Fibroblast of skin of left quadriceps (primary cell): Measurements from ENCODE around the gene SYT3.

Experiments
- DNase-seq, 2 experiments: peaks; one replicate each; pipeline ENCODE4 v3.0.0-alpha.2; 2013; ENCODE audit warnings: low read depth in 2 of 2

SYT3 gene

DNA sequence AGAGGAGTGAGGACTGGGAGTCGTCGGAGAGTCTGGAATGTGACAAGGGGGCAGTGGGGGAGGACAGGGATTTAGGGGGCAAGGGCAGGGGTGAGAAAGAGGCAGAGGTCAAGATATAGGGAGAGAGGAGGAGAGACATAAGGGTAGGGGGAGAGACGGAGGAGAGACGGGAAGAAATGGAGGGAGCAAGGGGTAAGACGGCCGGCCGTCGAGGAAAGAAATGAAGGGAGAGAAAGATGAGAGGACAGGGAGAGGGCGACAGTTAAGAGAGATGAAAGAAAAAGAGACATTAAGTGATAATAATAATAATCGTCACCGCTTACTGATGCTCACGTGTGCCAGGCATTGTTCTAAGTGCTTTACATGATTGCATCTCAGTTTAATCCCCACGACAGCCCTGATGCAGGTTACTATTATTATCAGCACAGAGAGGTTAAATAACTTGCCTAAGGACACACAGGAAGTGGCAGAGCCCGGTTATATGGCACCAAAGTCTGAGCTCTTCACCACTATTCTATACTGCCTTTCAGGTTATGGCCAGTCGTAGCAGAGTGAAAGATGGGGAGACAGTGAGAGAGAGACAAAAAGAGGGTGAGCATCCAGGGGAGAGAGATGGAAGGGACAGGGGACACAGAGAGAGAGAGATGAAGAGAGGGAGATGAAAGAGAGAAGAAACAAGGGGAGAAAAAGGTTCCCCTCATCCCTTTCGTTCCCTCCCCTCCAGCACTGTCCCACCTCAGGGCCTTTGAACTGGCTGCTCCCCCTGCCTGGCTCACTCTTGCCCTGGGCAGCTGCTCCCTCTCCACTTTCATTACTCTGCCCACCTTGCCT lies 23.2 kb upstream of the SYT3 start:
- no peak for DNase-seq

DNA sequence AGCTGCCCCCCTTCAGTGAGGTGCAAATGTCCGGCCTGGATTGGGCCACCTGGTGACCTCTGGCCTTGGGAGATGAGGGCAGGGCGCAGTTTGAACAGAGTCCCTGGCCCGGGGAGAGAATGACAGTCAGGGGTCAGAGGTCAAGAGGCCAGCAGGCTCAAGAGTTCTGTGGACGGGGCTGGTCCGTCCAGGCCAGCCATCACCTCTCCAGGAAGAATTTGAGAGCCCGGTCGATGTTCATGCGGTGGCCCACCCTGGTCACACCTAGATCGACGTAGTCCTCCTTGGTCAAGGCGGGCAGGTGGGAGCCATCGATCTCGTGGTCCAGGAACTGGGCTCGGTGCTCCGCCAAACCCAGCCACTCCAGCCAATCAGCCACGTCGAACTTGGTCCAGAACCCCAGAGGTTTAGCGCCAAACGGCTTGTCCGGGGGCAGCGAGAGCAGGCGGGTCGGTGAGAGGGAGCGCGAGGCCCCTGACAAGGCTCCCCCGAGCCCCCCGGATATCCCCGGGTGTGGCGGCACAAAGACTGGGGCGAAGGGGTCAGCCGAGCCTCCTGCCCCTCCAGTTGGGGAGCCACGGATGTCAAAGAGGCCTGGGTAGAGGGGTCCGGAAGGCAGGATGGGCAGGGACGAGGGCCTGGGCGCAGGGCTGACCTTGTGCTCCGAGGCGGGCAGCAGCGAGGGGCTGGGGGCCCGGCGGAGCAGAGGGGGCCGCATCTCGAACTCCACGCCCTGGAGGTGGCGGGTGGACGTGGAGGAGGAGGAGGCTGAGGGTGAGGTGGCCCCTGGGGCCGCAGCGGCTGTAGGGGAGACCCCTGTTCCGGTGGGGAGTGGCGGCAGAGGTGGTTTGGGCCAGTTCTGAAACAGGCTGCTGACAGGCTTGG lies 22.3 kb upstream of the SYT3 start:
- no peak for DNase-seq

DNA sequence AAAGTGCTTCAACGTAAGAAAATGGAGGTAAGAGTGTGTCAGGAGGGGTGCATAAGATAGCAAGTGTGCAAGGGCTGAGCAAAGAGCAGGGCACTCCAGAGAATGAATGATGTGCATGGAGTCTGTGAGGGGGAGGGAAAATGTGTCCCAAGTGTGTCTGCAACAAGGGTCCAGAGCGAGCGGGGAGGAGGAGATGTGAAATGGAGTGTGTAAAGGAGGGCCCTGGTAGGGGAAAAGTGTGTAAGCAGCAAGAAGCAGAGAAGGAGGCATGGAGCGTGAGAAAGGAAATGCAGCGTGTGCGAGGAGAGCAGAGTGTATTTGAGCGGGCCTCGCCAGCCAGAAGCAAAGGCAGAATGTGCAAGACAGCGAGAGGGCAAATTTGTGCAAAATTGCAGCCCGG lies 21.3 kb upstream of the SYT3 start:
- DNase-seq: no peak

DNA sequence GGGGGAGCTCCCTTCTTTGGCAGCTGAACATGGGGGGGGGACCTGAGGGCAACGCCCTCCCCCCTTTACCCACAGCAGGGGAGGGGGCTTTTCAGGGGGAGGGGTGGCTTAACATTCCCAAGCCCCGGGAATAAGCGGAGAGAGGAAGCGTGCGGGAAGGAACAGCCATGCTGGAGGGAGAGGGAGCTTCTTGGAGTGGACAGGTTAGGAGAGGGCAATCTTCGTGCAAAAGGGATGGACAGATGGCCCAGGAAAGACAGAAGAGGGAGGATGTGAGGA lies 20.3 kb upstream of the SYT3 start:
- DNase-seq: no peak

DNA sequence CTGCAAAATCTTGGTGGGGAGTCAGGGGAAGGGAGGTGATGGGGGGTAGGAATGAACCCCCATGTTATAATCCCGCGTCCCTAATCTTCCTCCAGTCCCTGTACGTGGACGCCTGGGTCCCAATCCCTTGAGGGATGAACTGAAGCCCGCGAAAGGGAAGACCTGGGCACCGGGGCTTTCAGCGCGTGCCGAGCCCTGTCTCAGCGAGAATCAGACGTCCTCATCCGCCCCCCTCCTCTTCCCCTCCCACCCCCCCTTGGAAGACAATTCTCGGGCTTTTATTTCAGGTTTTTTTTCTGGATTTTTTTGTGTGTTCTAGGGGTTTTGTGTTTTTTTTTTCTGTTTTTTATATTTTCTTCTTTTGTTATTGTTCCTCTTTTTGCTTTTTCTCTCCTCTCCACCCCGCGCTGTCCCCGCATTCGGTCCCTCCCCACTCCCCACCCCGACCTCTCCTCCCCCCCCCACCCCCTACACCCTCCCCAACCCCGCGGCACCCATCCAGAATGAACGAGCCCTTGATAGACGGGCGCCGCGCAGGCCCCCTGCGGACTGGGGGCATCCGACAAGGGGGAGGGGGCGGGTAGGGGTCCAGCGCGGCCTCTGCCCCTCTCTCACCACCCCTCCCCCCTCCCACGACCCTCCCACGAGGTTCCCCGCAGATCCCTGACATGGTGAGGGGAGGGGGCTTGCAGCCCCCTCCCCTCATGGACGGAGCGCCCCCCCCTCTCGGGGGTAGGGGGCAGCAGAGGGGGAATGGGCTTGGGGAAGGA lies 19.8 kb upstream of the SYT3 start:
- DNase-seq: no peak

DNA sequence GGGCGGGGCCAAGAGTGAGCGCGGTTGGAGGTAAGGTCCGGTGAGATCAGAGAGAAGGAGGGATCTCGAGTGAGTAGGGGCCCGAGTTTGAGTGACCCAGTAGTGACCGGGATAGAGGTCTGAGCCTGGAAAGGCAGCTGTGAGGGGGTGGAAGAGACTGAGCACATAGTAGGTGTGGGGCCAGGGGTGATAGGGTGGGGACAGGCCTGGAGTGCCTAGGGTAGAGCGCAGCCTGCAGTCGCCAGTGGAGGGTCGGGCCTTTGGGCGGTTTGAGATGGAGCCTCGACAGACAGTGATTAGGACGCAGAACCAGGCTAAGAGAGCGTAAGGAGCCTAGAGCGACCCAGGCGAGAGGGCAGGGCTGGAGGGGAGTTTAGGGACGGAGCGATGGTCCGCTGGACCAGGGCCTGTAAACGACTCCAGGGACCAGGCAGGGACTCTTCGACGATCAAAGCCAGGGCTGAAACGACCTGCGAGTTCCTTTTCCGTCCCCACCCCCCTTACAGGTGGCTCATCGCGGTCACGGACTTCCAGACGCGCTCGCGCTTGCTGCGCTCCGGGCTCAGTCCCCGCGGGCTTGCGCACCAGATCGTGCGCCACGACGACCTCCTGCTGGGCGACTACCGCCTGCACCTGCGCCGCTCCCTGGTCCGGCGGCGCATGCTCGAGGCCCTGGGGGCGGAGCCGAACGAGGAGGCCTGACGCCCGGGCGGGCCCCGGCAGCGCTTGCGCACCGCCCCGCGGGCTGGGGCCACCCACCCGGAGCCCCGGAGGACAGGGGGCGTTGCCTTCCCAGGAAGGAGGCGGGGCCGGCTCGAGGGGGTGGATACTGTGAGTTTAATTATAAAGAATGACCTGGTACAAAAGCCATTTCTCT lies 19.0 kb upstream of the SYT3 start:
- peak; percentile 38 to 54 for DNase-seq

DNA sequence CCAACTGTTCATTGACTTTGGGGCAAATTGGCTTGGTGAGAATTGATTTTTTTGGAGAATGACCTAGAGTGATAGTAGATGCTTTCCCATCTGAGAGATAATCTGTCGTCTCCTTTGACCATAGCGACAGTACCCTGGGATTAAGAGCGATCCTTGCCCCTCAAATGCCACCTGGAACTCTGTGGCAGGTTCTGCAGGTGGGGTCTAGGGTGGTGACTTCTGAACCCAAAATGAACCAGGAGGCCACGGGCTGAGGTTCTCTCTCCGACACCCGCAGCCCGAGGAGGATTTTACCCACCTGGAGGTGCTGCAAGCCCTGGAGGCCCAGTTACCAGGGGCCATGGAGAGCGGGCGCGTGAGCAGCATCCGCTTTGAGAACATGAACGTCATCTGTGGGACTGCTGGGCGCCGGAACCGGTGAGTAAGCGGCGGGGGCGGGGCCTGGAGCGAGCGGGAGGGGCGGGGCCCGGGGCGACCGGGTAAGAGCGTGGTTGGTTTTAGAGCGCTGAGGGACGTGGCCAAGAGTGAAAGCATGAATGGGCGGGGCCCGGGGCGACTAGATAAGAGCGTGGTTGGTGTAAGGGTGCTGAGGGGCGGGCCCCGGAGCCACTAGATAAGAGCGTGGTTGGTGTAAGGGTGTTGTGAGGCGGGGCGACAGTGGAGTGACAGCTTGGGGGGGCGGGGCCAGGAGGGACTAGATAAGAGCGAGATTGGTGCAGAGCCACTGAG lies 18.2 kb upstream of the SYT3 start:
- DNase-seq: peak; percentile 99

DNA sequence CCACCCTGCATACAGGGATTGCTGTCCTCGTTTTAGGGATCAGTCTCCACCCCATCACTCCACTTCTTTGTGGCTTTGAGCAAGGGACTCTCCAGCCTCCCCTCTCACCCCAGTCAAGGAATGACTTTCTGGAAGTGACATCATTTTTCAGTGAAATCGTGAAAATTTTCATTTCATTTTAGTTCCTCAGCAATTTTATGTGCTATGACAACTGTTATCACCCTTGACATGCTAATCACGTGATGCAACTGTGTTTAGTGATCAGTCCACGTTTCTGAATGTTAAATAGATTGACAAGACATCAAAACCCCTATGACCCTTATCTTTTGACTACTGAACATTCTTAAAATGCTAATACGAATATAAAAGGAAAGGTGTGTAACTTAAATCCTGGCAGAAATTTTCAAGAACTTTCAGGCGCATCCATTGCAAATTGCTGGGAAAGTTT lies 17.6 kb upstream of the SYT3 start:
- DNase-seq: no peak

DNA sequence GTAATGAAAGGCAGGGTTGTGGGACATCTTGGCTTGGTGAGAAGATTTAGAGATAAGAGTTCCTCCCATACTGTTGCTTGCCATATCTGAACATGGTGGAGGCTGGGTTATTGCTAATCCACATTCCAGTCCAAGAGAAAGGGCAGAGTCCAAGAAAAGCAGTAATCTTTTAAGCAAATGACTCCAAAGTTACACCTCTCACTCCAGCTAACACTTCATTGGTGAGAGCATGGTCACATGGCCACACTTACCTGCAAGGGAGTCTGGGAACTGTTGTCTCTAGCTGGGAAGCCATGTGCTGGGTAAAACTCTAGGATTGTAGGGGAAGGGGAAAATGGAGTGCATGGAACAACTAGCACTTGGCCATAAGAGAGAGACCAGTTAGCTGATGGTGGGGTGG lies 15.2 kb upstream of the SYT3 start:
- DNase-seq: no peak

DNA sequence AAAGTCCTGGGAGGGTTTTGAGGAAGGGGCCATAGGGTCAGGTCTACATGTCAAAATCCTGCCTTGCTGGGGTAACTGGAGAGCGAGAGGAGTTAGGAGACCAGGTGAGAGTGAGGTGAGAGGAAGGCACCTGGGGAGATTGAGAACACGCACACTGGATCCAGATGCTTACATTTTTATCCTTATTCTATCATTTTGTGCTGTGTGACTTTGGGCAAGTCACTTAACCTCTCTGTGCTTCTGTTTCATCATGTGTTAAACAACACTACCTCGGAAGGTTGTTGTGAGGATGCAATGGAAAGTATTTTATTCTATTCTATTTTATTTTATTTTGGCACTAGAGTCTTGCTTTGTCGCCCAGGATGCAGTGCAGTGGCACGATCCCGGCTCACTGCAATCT lies 13.0 kb upstream of the SYT3 start:
- no peak for DNase-seq

DNA sequence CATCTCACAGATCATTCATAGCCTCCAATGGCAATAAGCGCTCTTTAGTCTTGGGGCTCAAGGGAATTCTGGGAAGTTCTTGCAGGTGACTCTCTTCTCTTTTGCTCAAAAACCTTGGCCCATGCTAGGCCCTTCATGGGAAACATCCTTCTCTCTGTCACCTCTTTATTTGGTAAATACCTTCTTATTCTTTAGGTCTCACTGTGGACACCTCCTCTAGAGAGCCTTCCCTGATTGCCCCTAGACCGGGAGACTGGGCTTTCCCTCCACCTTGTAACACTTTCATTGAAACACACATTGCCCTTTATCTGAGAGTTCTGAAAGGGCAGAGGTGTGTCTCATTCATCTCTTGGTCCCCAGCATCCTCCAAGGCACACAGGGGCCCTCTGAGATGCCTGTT lies 11.5 kb upstream of the SYT3 start:
- no peak for DNase-seq

DNA sequence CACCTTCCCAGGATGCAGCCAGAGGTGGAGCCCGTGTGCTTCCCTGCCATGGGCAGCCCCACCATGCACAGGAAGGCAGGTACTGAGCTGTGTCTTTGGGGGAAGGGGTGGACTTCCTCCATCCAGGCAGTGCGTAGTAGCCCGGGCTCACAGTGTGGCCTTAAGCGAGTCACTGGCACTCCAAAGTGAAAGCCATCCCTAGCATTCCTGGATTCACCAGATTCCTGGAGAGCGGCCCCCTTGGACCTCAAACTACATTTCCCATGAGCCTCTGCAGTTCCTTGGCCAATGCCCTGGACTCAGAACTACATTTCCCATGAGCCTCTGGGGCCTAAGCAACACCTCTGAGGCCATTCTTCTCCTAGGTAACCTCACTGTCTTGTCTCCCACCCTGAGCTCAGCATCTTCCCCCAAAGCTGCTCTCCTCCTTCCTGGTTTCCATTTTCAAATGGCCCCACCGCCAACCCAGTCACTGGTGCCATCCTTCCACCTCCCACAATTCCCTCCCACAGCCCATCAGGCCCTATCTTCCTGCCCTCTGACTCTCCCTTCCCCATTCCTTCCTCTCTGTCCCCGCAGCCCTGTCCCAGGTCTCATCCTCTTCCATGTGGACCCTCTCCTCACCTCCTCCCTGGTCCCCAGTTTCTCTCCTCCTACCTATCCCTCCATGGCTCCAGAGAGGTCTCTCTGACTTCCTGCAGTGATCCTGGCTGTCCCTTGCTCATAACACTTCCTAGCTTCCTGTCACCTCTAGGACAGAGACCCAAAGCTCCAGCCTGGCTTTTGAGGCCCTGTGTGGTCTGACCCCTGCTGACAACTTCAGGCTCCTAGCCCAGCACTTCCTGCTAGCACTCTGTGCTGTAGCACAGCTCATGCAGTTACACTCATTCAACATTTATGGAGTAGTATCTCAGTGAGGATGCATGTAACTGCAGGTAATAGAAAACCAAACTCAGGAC lies 10.0 kb upstream of the SYT3 start, which contains the start of gene C19orf81:
Gene C19orf81, plus strand, starts transcription at position 13 of the 959 bp plus-strand sequence. Its CDS starts 0 bp downstream, at position 13.
- DNase-seq: no peak

DNA sequence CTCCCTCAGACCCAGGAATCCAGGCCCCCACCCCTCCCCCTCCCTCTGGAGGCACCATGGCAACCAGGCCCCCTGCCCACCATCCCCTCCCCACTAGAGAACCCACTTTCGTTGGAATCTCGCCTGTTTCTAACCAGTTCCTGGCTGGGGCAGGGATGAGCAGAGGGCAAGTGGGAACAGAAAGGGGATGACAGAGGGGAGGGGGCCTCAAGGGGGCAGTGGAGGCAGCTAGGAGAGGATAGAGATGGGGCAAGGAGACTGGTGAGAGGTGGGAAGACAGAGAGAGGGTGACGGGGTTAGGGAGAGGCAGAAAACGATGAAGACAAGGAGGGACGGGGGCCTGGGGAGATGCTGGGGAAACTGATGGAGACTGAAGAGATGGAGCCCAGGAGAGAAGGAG lies 9.0 kb upstream of the SYT3 start:
- DNase-seq: no peak

DNA sequence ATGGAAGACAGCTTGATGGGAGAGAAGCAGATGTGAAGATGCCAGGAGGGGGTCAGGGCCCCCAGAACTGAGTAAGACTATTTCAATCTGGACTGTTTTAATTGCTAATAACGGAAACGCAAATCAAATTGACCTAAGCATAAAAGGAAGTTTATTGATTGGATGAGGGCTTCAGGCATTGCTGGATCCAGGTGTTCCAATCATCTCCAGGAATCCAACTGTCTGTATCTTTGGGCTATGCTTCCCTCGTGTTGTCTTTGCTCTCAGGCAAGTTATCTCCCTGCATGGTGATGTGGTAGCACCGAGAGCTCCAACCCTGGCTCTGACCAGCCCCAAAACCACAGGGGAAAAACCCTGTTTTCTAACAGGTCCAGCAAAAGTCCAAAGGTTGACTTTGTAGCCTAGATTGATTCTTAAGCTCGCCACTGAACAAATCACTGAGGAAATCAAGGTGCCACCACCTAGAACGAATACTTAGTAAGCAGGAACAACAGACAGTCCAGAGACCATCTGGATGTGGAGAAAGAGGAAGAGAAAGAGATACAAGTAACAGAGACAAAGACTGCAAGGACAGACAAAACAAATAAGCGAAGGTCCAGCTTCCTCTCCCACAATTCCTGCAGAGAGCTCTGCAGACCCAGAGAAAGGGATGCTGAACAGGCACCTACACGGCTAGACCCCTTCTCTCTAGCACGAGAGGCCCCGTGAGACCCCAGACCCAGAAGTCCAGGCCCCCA lies 8.4 kb upstream of the SYT3 start:
- DNase-seq: no peak

DNA sequence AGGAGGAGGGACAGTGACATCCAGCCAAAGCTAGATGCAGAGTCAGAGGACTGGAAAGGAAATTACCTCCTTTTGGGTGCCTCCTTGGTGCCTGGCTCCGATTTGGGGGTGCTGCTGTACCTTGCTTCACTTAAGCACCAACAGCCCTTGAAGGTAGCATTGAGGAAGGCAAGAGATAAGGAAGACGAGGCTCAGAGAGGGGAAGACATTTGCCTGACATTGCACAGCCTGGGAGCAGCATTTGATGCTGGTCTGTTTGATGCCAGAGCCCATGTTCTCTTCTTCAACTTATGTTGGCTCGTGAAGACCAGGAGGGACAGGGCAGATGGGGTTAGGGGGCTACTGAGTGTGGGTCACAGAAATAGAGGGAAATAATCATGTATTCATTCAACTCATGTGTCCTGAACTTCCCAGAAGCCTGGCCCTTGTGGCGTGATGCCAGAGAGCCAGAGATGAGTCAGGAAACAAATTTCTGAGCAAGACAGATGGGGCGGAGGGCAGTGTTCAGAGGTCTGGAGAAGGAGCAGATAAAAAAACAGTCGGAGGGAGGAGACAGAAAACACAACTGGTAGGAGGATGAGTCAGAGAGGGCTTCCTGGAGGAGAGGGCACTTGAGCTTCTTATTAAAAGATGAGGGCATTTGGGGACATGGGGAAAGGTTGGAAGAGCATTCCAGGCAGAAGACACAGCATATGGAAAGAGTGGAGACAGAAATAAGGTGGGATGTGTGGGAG lies 6.6 kb upstream of the SYT3 start:
- DNase-seq: peak in 1 of 2 experiments; percentile 19

DNA sequence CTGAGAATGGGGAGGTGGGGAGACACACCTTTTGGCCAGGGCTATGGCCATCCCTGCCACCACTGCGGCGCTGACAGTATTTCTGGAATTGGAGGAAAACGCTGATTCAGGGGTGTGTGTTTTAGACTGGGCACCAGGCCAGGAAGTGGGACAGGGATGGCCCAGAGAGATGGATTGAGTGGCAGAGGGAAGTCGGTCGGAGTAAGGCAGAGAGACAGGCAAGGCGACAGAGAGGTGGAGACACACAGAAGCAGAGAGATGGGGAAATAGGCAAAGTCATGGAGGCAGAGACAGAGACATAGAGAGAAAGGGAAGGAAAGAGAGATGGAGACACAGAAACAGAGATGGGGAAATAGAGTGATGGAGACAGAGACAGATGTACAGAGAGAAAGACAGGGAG lies 5.4 kb upstream of the SYT3 start:
- DNase-seq: no peak

DNA sequence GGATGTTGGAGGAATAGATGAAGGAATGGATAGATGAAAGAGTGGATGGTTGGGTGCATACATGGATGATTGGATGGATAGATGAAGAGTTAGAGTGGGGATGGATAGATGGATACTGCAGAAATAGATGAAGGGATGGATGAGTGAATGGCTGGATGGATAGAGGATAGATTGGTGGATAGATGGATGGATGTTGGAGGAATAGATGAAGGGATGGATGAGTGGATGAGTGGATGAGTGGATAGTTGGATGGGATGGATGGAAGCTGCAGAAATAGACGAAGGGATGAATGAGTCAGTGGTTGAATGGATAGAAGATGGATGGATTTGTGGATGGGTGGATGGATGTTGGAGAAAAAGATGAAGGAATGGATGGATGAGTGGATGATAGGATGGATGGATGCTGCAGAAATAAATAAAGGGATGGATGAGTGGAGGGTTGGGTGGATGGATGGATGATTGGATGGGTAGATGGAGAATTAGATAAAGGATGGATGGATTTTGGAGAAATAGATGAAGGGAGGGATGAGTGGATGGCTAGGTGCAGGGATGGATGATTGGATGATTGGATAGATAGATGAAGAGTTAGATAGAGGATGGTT lies 4.7 kb upstream of the SYT3 start:
- DNase-seq: no peak

DNA sequence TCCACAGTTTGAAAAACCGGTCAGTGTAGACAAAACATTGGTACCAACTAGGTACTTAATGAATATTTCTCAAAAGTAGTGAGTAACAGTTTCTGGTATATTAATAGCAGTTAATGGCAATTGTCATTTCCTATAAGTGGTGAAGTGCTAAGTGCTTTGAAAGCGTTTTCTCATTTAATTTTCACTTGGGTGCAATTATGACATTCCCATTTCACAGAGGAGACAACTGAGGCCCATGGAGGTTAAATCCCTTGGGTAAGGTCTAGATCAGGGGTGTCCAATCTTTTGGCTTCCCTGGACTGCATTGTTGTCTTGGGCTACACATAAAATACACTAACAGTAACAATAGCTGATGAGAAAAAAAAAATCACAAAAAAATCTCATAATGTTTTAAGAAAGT lies 687 bp upstream of the SYT3 start:
- DNase-seq: no peak
